Osteoblast (primary cell): ENCODE measurements around the gene PGLYRP3. TPM values are rescaled to one million over a fixed set of nuclear protein-coding genes. Genes with fewer than 3 reads are reported as not detected.

Source experiments
- DNase-seq: peaks from one replicate; pipeline ENCODE4 v3.0.0; 2011; ENCODE audit warnings: low spot score, mixed read lengths; ENCODE audit not compliant: insufficient read length; ENCODE audit errors: missing footprints
- H2AFZ ChIP-seq: 2 replicates; pipeline ENCODE4 v1.6.0; 2011; ENCODE audit warnings: mild to moderate bottlenecking, low read length
- H3K27ac ChIP-seq: 2 replicates; pipeline ENCODE4 v1.5.1; 2011; ENCODE audit warnings: mild to moderate bottlenecking, low read depth, low read length, moderate library complexity
- H3K27me3 ChIP-seq: 2 replicates; pipeline ENCODE4 v1.6.0; 2012; ENCODE audit warnings: mild to moderate bottlenecking, control low read depth, inconsistent platforms, low read length, moderate library complexity; ENCODE audit not compliant: insufficient read depth
- H3K36me3 ChIP-seq: 2 replicates; pipeline ENCODE4 v1.5.1; 2011; ENCODE audit warnings: mild to moderate bottlenecking, low read length, control low read depth, moderate library complexity; ENCODE audit not compliant: insufficient read depth
- H3K4me1 ChIP-seq: 2 replicates; pipeline ENCODE4 v1.5.1; 2011; ENCODE audit warnings: mild to moderate bottlenecking, low read length, control low read depth, moderate library complexity; ENCODE audit not compliant: insufficient read depth
- H3K4me2 ChIP-seq: 2 replicates; pipeline ENCODE4 v1.6.0; 2011; ENCODE audit warnings: mild to moderate bottlenecking, low read length; ENCODE audit not compliant: insufficient read depth
- H3K4me3 ChIP-seq: fragments of 200-600 bp; sonication (generic); 3 replicates; pipeline ENCODE4 v1.5.1; 2012; ENCODE audit warnings: mild to moderate bottlenecking, low read length, inconsistent platforms; ENCODE audit not compliant: insufficient read depth
- H3K79me2 ChIP-seq: 2 replicates; pipeline ENCODE4 v1.6.0; 2012; ENCODE audit warnings: mild to moderate bottlenecking, low read length, control low read depth, inconsistent platforms; ENCODE audit not compliant: insufficient read depth
- H3K9me3 ChIP-seq: 2 replicates; pipeline ENCODE4 v1.5.1; 2011; ENCODE audit warnings: low read depth, low read length, control low read depth
- H4K20me1 ChIP-seq: 2 replicates; pipeline ENCODE4 v1.6.0; 2012; ENCODE audit warnings: mild to moderate bottlenecking, low read length, control low read depth; ENCODE audit not compliant: insufficient read depth
- total RNA-seq: library from RNA; depleted of rRNA; stranded (reverse); fragments of >200 nt; gene quantifications from 2 replicates; pipeline ENCODE4 v1.2.3, GENCODE V29; 2012
- TF ChIP-seq, protein P1 (sequence below): IDR thresholded peaks from 2 replicates; pipeline ENCODE4 v1.5.1; 2011; ENCODE audit warnings: mild to moderate bottlenecking, low read depth, low read length, moderate library complexity; ENCODE audit errors: extremely low read depth

PGLYRP3 gene
- total RNA-seq, 1 donor: not detected

DNA sequence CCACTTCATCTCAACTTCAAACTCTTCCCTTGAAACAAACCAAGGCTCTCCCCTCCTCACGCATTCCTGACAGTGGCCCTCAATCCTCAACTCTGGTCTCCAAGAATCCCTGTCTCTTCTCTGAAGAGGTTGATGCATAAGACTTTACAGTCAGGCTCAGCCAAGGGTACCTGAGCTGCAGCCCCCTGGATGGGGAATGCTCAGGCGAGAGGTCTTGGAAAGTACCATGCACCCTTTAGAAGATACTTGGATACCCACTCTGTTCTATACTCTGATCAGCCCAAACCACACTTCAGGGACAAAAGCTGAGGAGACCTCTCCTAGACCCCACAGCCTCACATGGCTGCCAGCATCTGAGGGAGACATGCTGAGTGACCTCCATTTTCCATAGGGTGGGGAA is 536 bp upstream of the PGLYRP3 start:
- H3K36me3 ChIP-seq: no peaks in the 10 kb centered on the region
- H3K27ac ChIP-seq: no peak overlapping the region
- TF ChIP-seq, protein P1, sequence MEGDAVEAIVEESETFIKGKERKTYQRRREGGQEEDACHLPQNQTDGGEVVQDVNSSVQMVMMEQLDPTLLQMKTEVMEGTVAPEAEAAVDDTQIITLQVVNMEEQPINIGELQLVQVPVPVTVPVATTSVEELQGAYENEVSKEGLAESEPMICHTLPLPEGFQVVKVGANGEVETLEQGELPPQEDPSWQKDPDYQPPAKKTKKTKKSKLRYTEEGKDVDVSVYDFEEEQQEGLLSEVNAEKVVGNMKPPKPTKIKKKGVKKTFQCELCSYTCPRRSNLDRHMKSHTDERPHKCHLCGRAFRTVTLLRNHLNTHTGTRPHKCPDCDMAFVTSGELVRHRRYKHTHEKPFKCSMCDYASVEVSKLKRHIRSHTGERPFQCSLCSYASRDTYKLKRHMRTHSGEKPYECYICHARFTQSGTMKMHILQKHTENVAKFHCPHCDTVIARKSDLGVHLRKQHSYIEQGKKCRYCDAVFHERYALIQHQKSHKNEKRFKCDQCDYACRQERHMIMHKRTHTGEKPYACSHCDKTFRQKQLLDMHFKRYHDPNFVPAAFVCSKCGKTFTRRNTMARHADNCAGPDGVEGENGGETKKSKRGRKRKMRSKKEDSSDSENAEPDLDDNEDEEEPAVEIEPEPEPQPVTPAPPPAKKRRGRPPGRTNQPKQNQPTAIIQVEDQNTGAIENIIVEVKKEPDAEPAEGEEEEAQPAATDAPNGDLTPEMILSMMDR: no peak
- no peaks in the 10 kb centered on the region for H3K27me3 ChIP-seq
- no peaks in the 10 kb centered on the region for H3K9me3 ChIP-seq
- H3K79me2 ChIP-seq: no peaks in the 10 kb centered on the region
- no peak overlapping the region for H2AFZ ChIP-seq
- no peak overlapping the region for H3K4me3 ChIP-seq
- H4K20me1 ChIP-seq: no peaks in the 10 kb centered on the region
- no peak overlapping the region for H3K4me2 ChIP-seq
- no peak for DNase-seq
- H3K4me1 ChIP-seq: no peaks in the 10 kb centered on the region

- H3K9me3 ChIP-seq: no peaks in the 10 kb centered on the region
- H3K4me2 ChIP-seq: no peak overlapping the region
- no peaks in the 10 kb centered on the region for H3K36me3 ChIP-seq
- H3K4me3 ChIP-seq: no peak overlapping the region
- no peak overlapping the region for H3K27ac ChIP-seq
- no peak for DNase-seq
- no peaks in the 10 kb centered on the region for H4K20me1 ChIP-seq
- no peaks in the 10 kb centered on the region for H3K4me1 ChIP-seq
- no peaks in the 10 kb centered on the region for H3K79me2 ChIP-seq
- no peaks in the 10 kb centered on the region for H3K27me3 ChIP-seq
- no peak overlapping the region for H2AFZ ChIP-seq
- TF ChIP-seq, protein P1: no peak
Measured at GRCh38 chr1:153310526-153310925, 2.2 kb downstream of the PGLYRP3 start.

- no peak overlapping the region for H3K4me3 ChIP-seq
- TF ChIP-seq, protein P1: no peak
- H3K9me3 ChIP-seq: no peaks in the 10 kb centered on the region
- H3K27ac ChIP-seq: no peak overlapping the region
- no peaks in the 10 kb centered on the region for H3K36me3 ChIP-seq
- no peak for DNase-seq
- no peak overlapping the region for H2AFZ ChIP-seq
- H3K27me3 ChIP-seq: no peaks in the 10 kb centered on the region
- no peak overlapping the region for H3K4me2 ChIP-seq
- no peaks in the 10 kb centered on the region for H3K4me1 ChIP-seq
- no peaks in the 10 kb centered on the region for H4K20me1 ChIP-seq
- no peaks in the 10 kb centered on the region for H3K79me2 ChIP-seq
Measured at GRCh38 chr1:153309441-153309840, 3.3 kb downstream of the PGLYRP3 start.

DNA sequence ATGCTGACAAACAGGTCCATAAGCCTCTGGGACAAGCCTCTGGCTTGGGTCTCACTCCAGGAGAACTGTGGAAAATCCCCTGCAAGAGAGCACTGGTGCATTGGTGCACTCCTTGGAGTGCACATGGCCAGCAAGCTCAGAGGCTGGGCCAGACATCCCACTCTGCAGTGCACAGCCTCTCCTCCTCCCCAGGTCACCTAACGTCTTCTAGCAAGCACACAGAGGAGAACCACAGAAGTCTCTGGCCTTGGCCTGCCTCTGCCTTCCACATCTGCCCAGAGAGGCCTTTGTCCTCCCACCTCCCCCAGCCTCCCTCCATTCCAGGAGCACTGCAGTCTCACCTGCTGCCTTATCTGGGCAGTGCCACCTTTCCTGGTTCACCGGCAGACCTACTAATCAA is 4.2 kb downstream of the PGLYRP3 start:
- H3K4me2 ChIP-seq: no peak overlapping the region
- DNase-seq: no peak
- H3K4me3 ChIP-seq: no peak overlapping the region
- H2AFZ ChIP-seq: no peak overlapping the region
- H3K36me3 ChIP-seq: no peaks in the 10 kb centered on the region
- no peaks in the 10 kb centered on the region for H3K4me1 ChIP-seq
- no peaks in the 10 kb centered on the region for H3K79me2 ChIP-seq
- no peak overlapping the region for H3K27ac ChIP-seq
- H4K20me1 ChIP-seq: no peaks in the 10 kb centered on the region
- no peaks in the 10 kb centered on the region for H3K9me3 ChIP-seq
- TF ChIP-seq, protein P1: no peak
- H3K27me3 ChIP-seq: no peaks in the 10 kb centered on the region
